CD8-positive, alpha-beta memory T cell (primary cell): Measurements from ENCODE around the gene AFDN. TPM values are rescaled to one million over a fixed set of nuclear protein-coding genes. Genes with fewer than 3 reads are reported as not detected.

Experiments used
- CTCF ChIA-PET: fragments of 350-600 bp; sonication (Branson Sonifier 250); formaldehyde crosslinking; loops from one replicate; lab custom pipeline; 2021; ENCODE audit warnings: antibody characterized with exemption; lab: Charles Lee
- POLR2A ChIA-PET: fragments of 350-600 bp; sonication (Branson Sonifier 250); formaldehyde crosslinking; loops from one replicate; lab custom pipeline; 2021; ENCODE audit warnings: antibody characterized with exemption; lab: Charles Lee
- DNase-seq, 5 donors: peaks; one replicate each; pipeline versions ENCODE4 v3.0.0 to v3.0.0-alpha.2; 2020 to 2022; ENCODE audit warnings: mixed read lengths in 1 of 5
- H3K27ac ChIP-seq: one replicate; pipeline ENCODE4 v1.7.0; 2013; ENCODE audit warnings: low read depth, mild to moderate bottlenecking, low read length, moderate library complexity
- H3K27me3 ChIP-seq: 2 replicates; pipeline ENCODE4 v1.7.0; 2013; ENCODE audit warnings: low read length, mild to moderate bottlenecking; ENCODE audit not compliant: insufficient read depth, poor library complexity, severe bottlenecking
- H3K36me3 ChIP-seq: 2 replicates; pipeline ENCODE4 v1.7.0; 2013; ENCODE audit warnings: mild to moderate bottlenecking, low read length, moderate library complexity; ENCODE audit not compliant: insufficient read depth
- H3K4me1 ChIP-seq: 2 replicates; pipeline ENCODE4 v1.7.0; 2013; ENCODE audit warnings: mild to moderate bottlenecking, low read length, moderate library complexity; ENCODE audit not compliant: insufficient read depth
- H3K4me3 ChIP-seq: 2 replicates; pipeline ENCODE4 v1.7.0; 2013; ENCODE audit warnings: mild to moderate bottlenecking, low read length
- H3K9me3 ChIP-seq: 2 replicates; pipeline ENCODE4 v1.7.0; 2013; ENCODE audit warnings: mild to moderate bottlenecking, low read length
- H3K27ac Mint-ChIP-seq, 8 donors: one replicate each; pipeline ENCODE4 v1.8.0; 2020 to 2021; ENCODE audit warnings: mixed read lengths in 8 of 8, mild to moderate bottlenecking in 6 of 8, inconsistent platforms in 3 of 8, moderate library complexity in 3 of 8
- H3K27me3 Mint-ChIP-seq, 2 donors: one replicate each; pipeline ENCODE4 v1.8.0; 2020 to 2021; ENCODE audit warnings: mixed read lengths in 2 of 2, mild to moderate bottlenecking in 1 of 2, moderate library complexity in 1 of 2
- H3K36me3 Mint-ChIP-seq, 3 donors: one replicate each; pipeline ENCODE4 v1.8.0; 2020 to 2021; ENCODE audit warnings: mixed read lengths in 3 of 3, inconsistent platforms in 1 of 3, mild to moderate bottlenecking in 1 of 3
- H3K4me1 Mint-ChIP-seq, 3 donors: one replicate each; pipeline ENCODE4 v1.8.0; 2020 to 2021; ENCODE audit warnings: mixed read lengths in 3 of 3, inconsistent platforms in 1 of 3, mild to moderate bottlenecking in 1 of 3
- H3K4me3 Mint-ChIP-seq, 7 donors: one replicate each; pipeline ENCODE4 v1.8.0; 2020 to 2021; ENCODE audit warnings: mixed read lengths in 7 of 7, mild to moderate bottlenecking in 6 of 7, moderate library complexity in 4 of 7, inconsistent platforms in 2 of 7
- H3K9me3 Mint-ChIP-seq, 5 donors: one replicate each; pipeline ENCODE4 v1.8.0; 2020 to 2022; ENCODE audit warnings: mixed read lengths in 5 of 5, mild to moderate bottlenecking in 3 of 5, moderate library complexity in 2 of 5, inconsistent platforms in 1 of 5
- polyA plus RNA-seq: library from polyadenylated mRNA; unstranded; fragments of 300-500 nt; fragmentation: Illumina TruSeq; gene quantifications from one replicate; pipeline ENCODE4 v1.2.3, GENCODE V29; 2021
- total RNA-seq, 2 experiments: library from RNA; stranded (reverse); gene quantifications; one replicate each; pipeline ENCODE4 v1.2.3, GENCODE V29; 2021

Gene AFDN
- total and polyA plus RNA-seq, 3 experiments from 2014 or later, result 3.5 to 21.3 (median 19.0) TPM

- Histone ChIP-seq H3K36me3 (no peaks in the 10 kb centered on the region), H3K27ac (no peak overlapping the region), H3K4me3 (no peak overlapping the region), H3K4me1 (no peaks in the 10 kb centered on the region), H3K9me3 (no peaks in the 10 kb centered on the region), H3K27me3 (no peaks in the 10 kb centered on the region)
- Mint-ChIP-seq H3K4me1 (no peaks in the 10 kb centered on the region), H3K9me3 (no peaks in the 10 kb centered on the region), H3K4me3 (no peak overlapping the region), H3K36me3 (no peaks in the 10 kb centered on the region), H3K27me3 (no peaks in the 10 kb centered on the region), H3K27ac (no peak overlapping the region)
- no peak for DNase-seq
- ChIA-PET POLR2A (no interaction called here), CTCF (no interaction called here)
Measured at GRCh38 chr6:167892835-167893815, 66.4 kb downstream of the AFDN start.

GRCh38 chr6:167894965-167895364, 68.3 kb downstream of the AFDN start:
- Mint-ChIP-seq H3K4me3 (no peak overlapping the region), H3K9me3 (no peaks in the 10 kb centered on the region), H3K36me3 (no peaks in the 10 kb centered on the region), H3K27ac (no peak overlapping the region), H3K27me3 (no peaks in the 10 kb centered on the region), H3K4me1 (no peaks in the 10 kb centered on the region)
- POLR2A ChIA-PET, result no interaction called here
- Histone ChIP-seq H3K27ac (no peak overlapping the region), H3K27me3 (no peaks in the 10 kb centered on the region), H3K9me3 (no peaks in the 10 kb centered on the region), H3K36me3 (no peaks in the 10 kb centered on the region), H3K4me3 (no peak overlapping the region), H3K4me1 (no peaks in the 10 kb centered on the region)
- no peak for DNase-seq
- CTCF ChIA-PET, result no interaction called here

DNA sequence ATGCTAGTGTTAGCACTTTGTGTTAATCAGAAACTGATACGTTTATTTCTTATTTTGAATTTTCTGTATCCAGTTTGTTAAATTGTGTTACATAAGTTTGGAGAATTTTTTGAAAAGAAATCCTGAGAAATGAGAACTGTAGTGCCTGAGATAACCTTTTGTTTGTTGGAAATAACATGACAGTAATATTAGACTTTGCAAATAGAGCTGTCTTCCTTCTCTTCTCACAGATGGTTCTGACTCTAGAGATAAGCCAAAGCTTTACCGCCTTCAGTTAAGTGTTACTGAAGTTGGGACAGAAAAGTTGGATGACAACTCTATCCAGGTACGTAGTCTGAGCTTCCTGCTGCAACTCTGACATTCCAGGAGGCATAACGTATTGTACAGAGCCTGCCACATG, 69.9 kb downstream of the AFDN start:
- Mint-ChIP-seq H3K27me3 (peaks cover 0 to 2% of the 10 kb centered on the region in 2 donors), H3K9me3 (no peaks in the 10 kb centered on the region), H3K4me1 (no peaks in the 10 kb centered on the region), H3K4me3 (no peak overlapping the region), H3K27ac (no peak overlapping the region), H3K36me3 (no peaks in the 10 kb centered on the region)
- DNase-seq, result no peak
- POLR2A ChIA-PET, result no interaction called here
- CTCF ChIA-PET, result no interaction called here
- Histone ChIP-seq H3K4me3 (no peak overlapping the region), H3K36me3 (no peaks in the 10 kb centered on the region), H3K9me3 (no peaks in the 10 kb centered on the region), H3K27ac (no peak overlapping the region), H3K4me1 (no peaks in the 10 kb centered on the region), H3K27me3 (no peaks in the 10 kb centered on the region)

- no peaks in the 10 kb centered on the region for H3K27me3 ChIP-seq
- CTCF ChIA-PET, result interaction anchor here (0.8 to 1.2 kb wide), 2 partner anchors 27 to 413 kb away, joined by 3 to 4 read pairs; no protein-coding TSS in a partner anchor
- no peaks in the 10 kb centered on the region for H3K36me3 Mint-ChIP-seq
- H3K36me3 ChIP-seq, result no peaks in the 10 kb centered on the region
- no peaks in the 10 kb centered on the region for H3K9me3 ChIP-seq
- H3K9me3 Mint-ChIP-seq, result peaks cover 0 to 2% (median 0%) of the 10 kb centered on the region in 5 donors
- no peak overlapping the region for H3K4me3 ChIP-seq
- no peak overlapping the region for H3K27ac ChIP-seq
- H3K4me3 Mint-ChIP-seq, result no peak overlapping the region
- POLR2A ChIA-PET, result no interaction called here
- DNase-seq, result peak in 1 of 5 donors; percentile 1
- no peaks in the 10 kb centered on the region for H3K4me1 ChIP-seq
- no peaks in the 10 kb centered on the region for H3K4me1 Mint-ChIP-seq
- no peak overlapping the region for H3K27ac Mint-ChIP-seq
- peaks cover 0 to 2% of the 10 kb centered on the region in 2 donors for H3K27me3 Mint-ChIP-seq
Measured at GRCh38 chr6:167898673-167899311, 72.1 kb downstream of the AFDN start.

DNA sequence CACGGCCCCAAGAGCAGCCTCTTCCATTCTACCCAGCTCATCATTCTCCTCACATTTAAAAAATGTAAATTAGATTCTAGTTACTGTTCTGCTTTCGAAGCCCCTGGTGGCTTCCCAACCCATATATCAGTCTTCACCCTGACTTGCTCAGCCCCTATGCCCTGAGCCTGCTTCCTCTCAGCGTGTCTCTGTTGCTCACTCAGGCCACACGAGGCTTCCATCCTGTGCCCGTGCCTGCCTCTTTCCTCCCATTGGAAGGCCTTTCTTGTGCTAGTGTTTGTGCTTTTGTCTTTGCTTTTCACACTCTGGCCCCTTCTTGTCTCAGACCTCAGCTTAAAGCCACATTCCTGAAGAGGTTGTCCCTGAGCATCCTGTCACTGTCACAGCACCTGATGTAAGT, 78.1 kb downstream of the AFDN start:
- peaks cover 0 to 6% (median 0%) of the 10 kb centered on the region in 3 donors for H3K36me3 Mint-ChIP-seq
- H3K27ac Mint-ChIP-seq, result no peak overlapping the region
- Histone ChIP-seq H3K4me3 (no peak overlapping the region), H3K4me1 (no peaks in the 10 kb centered on the region), H3K9me3 (no peaks in the 10 kb centered on the region), H3K27me3 (no peaks in the 10 kb centered on the region), H3K27ac (no peak overlapping the region), H3K36me3 (no peaks in the 10 kb centered on the region)
- H3K9me3 Mint-ChIP-seq, result peaks cover 0 to 2% (median 0%) of the 10 kb centered on the region in 5 donors
- H3K4me1 Mint-ChIP-seq, result no peaks in the 10 kb centered on the region
- no peak overlapping the region for H3K4me3 Mint-ChIP-seq
- no peak for DNase-seq
- ChIA-PET POLR2A (no interaction called here), CTCF (no interaction called here)
- H3K27me3 Mint-ChIP-seq, result peaks cover 0 to 2% of the 10 kb centered on the region in 2 donors

DNA sequence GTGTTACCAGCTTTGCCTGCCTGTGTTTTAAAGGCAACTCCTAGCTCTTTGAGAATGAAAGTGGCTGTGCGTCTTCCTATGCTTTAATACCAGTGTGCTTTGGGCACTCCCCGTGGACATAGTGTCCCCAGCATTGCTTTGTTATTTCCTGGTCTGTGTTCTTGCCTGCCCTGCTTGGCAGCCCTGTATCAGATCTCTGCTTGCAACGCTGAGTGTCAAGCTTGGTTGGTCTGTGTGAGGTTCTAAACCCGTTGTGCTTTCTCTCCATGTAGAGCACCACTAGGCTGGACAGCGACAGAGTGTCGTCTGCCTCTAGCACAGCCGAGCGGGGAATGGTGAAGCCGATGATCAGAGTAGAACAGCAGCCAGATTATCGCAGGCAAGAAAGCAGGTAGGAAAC, 80.2 kb downstream of the AFDN start:
- no peaks in the 10 kb centered on the region for H3K9me3 ChIP-seq
- ChIA-PET POLR2A (no interaction called here), CTCF (no interaction called here)
- no peak overlapping the region for H3K27ac ChIP-seq
- H3K36me3 Mint-ChIP-seq, result peaks cover 0 to 6% (median 5%) of the 10 kb centered on the region in 3 donors
- no peak overlapping the region for H3K4me3 ChIP-seq
- no peak overlapping the region for H3K27ac Mint-ChIP-seq
- H3K36me3 ChIP-seq, result no peaks in the 10 kb centered on the region
- peaks cover 0 to 2% (median 0%) of the 10 kb centered on the region in 5 donors for H3K9me3 Mint-ChIP-seq
- H3K27me3 ChIP-seq, result no peaks in the 10 kb centered on the region
- no peaks in the 10 kb centered on the region for H3K4me1 Mint-ChIP-seq
- no peak overlapping the region for H3K4me3 Mint-ChIP-seq
- no peaks in the 10 kb centered on the region for H3K4me1 ChIP-seq
- DNase-seq, result no peak
- no peaks in the 10 kb centered on the region for H3K27me3 Mint-ChIP-seq

DNA sequence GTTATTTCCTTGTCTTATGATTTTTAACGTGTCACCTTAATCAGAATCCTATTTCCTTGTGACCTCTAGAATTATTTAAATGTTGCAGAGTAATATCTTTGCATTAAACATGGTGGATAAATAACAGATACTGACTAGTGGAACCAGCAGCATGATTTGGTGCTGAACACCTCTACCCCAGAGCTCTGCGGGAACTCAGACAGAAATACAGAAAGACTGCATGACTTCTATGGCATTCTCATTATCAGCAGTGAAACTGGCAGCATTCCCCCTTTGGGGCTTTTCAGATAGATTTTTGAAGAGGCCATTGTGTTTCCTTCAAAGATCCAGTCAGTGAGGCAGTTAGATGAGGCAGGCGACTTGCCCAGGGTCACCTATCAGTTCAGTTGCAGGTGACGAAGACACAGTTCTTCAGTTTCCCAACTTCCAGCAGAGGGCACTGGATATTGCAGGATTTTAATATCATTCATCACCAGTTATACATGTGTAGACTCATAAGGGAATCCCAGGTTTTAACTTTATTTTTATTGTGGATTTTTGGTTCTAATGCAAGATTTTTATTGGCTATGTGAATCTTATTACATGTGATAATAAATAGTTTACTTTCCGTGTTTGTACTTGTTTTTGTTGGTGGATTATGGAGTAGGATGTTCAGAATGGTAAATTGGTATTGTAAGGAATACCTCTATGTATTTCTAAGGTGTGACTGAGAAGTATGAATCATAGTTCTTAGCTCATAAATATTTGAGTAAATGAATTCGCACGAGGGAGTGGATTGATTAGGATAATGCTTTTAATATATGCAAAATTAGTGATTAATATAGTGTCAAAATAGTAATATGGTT, 81.3 kb downstream of the AFDN start:
- Mint-ChIP-seq H3K4me1 (no peaks in the 10 kb centered on the region), H3K9me3 (peaks cover 0 to 2% (median 0%) of the 10 kb centered on the region in 5 donors), H3K27me3 (no peaks in the 10 kb centered on the region), H3K36me3 (peaks cover 0 to 6% (median 5%) of the 10 kb centered on the region in 3 donors), H3K27ac (peak overlapping the region in 1 of 8 donors; percentile 57), H3K4me3 (no peak overlapping the region)
- CTCF ChIA-PET, result no interaction called here
- no peaks in the 10 kb centered on the region for H3K36me3 ChIP-seq
- no peaks in the 10 kb centered on the region for H3K4me1 ChIP-seq
- H3K9me3 ChIP-seq, result no peaks in the 10 kb centered on the region
- no peak for DNase-seq
- H3K27ac ChIP-seq, result no peak overlapping the region
- no peak overlapping the region for H3K4me3 ChIP-seq
- POLR2A ChIA-PET, result no interaction called here
- no peaks in the 10 kb centered on the region for H3K27me3 ChIP-seq
